Measurements from ENCODE around the gene THYN1. TPM values are rescaled to one million over a fixed set of nuclear protein-coding genes. Genes with fewer than 3 reads are reported as not detected.
A peak's percentile ranks its signal among the peaks of the same experiment; 100 is the strongest.

THYN1 gene
- total RNA-seq, 3 donors from 2014 or later, result 51.7 to 73.9 (median 58.7) TPM

DNA sequence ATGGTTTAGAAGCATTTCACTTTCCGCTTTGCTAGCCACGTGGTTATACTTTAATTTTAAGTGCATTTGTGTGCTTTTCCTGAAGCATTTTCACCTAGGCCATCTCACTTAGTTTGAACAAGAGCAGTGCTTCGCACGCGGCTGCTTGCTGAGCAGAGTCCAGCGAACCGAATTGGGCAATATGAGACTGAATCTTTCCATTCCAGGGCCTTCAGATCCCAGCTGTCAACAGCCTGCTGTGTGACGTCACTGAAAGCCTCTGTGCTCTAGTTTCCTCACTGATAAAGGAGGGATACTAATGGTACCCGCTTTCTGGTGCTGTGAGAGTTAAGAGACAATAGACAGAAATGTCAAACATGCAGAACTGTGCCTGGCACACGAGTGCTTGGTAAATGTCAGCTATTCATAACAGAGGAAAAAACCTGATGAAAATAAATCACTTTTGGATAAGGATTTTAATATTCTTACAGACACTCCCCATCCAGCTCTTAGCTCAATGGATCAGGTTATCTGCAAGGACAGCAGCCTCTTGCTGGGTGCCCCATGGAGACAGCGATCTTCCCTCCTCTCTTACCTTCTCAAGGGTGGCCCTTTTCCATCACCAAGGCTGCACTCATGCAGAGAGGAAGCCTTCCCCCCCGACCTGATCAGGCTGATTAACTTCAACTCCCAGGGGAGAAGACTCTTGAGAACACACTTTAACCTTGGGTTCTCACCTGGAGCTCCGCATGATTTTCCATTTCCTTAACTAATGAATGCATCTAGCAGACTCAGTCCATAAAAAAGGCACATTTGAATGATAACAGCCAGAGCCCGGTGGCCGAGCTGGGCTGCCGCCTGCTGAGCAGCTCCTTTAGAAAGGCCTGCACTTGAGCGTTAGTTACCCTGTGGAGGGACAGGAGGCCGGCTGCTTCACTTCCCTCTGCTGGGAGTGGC is 19.5 kb upstream of the THYN1 start:
- Histone ChIP-seq H3K4me1 (peaks cover 3 to 6% of the 10 kb centered on the region in 2 donors), H3K27me3 (peaks cover 0 to 62% of the 10 kb centered on the region in 2 donors), H3K4me3 (no peak overlapping the region), H3K27ac (no peak overlapping the region), H3K9me3 (no peaks in the 10 kb centered on the region), H3K36me3 (no peaks in the 10 kb centered on the region)
- intact Hi-C loops (cut with DNase I; ENCODE audit: low total_unique reads), result no loop called here
- peak in 1 of 2 donors; percentile 10 for DNase-seq (ENCODE audit: low spot score in 2 of 2)
- TF ChIP-seq POLR2A (IDR thresholded peaks at IDR 0.05), result no peak
- no peak for TF ChIP-seq CTCF (IDR thresholded peaks at IDR 0.05)
- TF ChIP-seq POLR2AphosphoS5 (IDR thresholded peaks at IDR 0.05), result no peak

- TF ChIP-seq POLR2AphosphoS5 (IDR thresholded peaks at IDR 0.05), result no peak
- TF ChIP-seq CTCF (IDR thresholded peaks at IDR 0.05), result no peak
- TF ChIP-seq POLR2A (IDR thresholded peaks at IDR 0.05), result no peak
- intact Hi-C loops (cut with DNase I; ENCODE audit: low total_unique reads), result no loop called here
- Histone ChIP-seq H3K4me1 (peaks cover 3 to 5% of the 10 kb centered on the region in 2 donors), H3K27me3 (peaks cover 0 to 55% of the 10 kb centered on the region in 2 donors), H3K27ac (no peak overlapping the region), H3K36me3 (no peaks in the 10 kb centered on the region), H3K9me3 (no peaks in the 10 kb centered on the region), H3K4me3 (no peak overlapping the region)
- DNase-seq (ENCODE audit: low spot score in 2 of 2), result no peak
Measured at GRCh38 chr11:134271978-134272377, 18.8 kb upstream of the THYN1 start.

GRCh38 chr11:134270250-134270714 is 17.1 kb upstream of the THYN1 start:
- Histone ChIP-seq H3K27ac (no peak overlapping the region), H3K4me3 (no peak overlapping the region), H3K27me3 (peaks cover 0 to 38% of the 10 kb centered on the region in 2 donors), H3K9me3 (no peaks in the 10 kb centered on the region), H3K4me1 (no peaks in the 10 kb centered on the region), H3K36me3 (no peaks in the 10 kb centered on the region)
- intact Hi-C loops (cut with DNase I; ENCODE audit: low total_unique reads), result no loop called here
- DNase-seq (ENCODE audit: low spot score in 2 of 2), result no peak
- TF ChIP-seq POLR2AphosphoS5 (IDR thresholded peaks at IDR 0.05) (no peak), POLR2A (IDR thresholded peaks at IDR 0.05) (no peak), CTCF (IDR thresholded peaks at IDR 0.05) (no peak)

DNA sequence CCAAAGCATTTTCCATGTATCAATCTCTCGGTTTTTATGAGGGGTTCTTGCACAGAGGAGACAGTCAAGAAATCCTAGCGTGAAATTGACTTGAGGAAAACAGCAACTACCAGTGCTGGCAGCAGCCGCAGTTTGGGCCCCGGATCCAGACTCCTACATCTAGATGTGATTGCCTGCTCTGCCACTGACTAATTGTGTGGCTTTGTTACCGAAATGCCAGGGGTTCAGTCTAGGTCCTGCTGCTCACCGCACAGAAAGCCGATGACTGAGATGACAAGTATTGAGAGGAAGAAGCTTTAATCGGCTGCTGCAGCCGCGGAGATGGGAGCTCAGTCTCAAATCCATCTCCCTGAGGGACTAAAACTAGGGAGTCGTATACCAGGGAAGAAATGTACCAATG is 14.8 kb upstream of the THYN1 start:
- H3K27me3 ChIP-seq, result peaks cover 0 to 17% of the 10 kb centered on the region in 2 donors
- no peaks in the 10 kb centered on the region for H3K9me3 ChIP-seq
- no peak for TF ChIP-seq POLR2AphosphoS5 (IDR thresholded peaks at IDR 0.05)
- no peak for TF ChIP-seq CTCF (IDR thresholded peaks at IDR 0.05)
- H3K4me3 ChIP-seq, result no peak overlapping the region
- no peaks in the 10 kb centered on the region for H3K4me1 ChIP-seq
- no peak overlapping the region for H3K27ac ChIP-seq
- H3K36me3 ChIP-seq, result no peaks in the 10 kb centered on the region
- intact Hi-C loops (cut with DNase I; ENCODE audit: low total_unique reads), result no loop called here
- no peak for DNase-seq (ENCODE audit: low spot score in 2 of 2)

GRCh38 chr11:134267461-134267860 is 14.3 kb upstream of the THYN1 start:
- H3K27ac ChIP-seq, result peak overlapping the region; percentile 6 to 58

More at GRCh38 chr11:134267461-134267860, 14.3 kb upstream of the THYN1 start:
- intact Hi-C loops (cut with DNase I; ENCODE audit: low total_unique reads), result no loop called here
- Histone ChIP-seq H3K27me3 (peaks cover 0 to 12% of the 10 kb centered on the region in 2 donors), H3K36me3 (no peaks in the 10 kb centered on the region), H3K4me1 (no peaks in the 10 kb centered on the region), H3K9me3 (no peaks in the 10 kb centered on the region), H3K4me3 (no peak overlapping the region)
- no peak for DNase-seq (ENCODE audit: low spot score in 2 of 2)
- no peak for TF ChIP-seq CTCF (IDR thresholded peaks at IDR 0.05)
- TF ChIP-seq POLR2AphosphoS5 (IDR thresholded peaks at IDR 0.05), result no peak
- no peak for TF ChIP-seq POLR2A (IDR thresholded peaks at IDR 0.05)
